HG02943 (cell line): ENCODE results near the gene ZNF865.

Experiments used
- ATAC-seq: cut with Tn5 transposase; IDR thresholded peaks from one replicate; pipeline ENCODE4 v1.9.1; 2021; ENCODE audit warnings: mild to moderate bottlenecking, low read depth, moderate library complexity; ENCODE audit not compliant: unreplicated experiment

Gene ZNF865

DNA sequence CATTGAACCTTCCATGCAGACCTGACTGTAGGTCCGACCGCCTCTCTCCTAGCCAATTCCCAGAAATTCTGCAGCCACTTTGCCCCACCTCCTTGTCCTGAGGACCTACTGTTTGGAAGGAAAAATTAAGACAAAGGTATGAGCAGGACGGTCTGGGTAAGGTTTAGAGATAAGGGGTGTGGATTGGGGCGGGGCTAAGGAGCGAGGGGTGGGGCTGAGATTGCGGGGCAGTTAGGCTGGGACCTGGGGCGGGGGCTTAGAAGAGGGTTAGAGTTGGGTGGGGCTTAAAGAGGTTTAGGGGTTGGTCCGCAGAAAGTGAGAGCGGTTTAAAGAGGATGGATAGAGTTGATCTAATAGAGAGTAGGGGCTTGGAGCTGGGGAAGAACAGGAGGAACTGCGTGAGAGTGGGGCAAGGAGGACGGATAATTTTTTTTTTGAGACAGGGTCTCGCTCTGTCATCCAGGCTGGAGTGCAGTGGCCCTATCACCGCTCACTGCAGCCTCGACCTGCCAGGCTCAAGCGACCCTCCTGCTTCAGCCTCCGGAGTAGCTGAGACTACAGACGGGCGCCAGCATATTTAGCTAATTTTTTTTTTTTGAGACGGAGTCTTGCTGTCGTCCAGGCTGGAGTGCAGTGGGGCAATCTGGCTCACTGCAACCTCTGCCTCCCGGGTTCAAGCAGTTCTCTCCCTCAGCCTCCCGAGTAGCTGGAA, 1.7 kb upstream of the ZNF865 start:
- no peak for ATAC-seq

DNA sequence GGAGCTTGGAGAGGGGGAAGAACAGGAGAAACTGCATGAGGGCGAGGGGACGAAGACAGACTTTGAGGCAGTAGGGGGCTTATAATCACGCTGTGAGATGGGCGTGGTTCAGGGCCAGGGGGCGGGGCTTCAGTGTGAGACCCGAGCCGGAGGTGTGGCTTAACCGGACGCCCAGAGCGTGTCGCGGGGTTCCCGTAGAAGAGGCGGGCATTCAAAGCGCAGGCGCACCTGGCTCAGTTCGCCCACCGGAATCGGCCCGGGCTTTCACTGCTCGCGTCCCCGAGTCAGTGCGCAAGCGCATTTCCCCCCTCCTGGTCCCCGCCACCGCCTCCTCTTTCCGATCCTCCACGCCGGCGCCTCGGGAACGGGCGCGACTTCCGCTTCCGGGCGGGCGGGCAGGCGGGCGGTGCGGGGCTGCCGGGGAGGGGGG, 225 bp upstream of the ZNF865 start:
- peak; percentile 70 for ATAC-seq

- no peak for ATAC-seq
These were observed 982 bp downstream of the ZNF865 start for GRCh38 chr19:55606471-55606787.

GRCh38 chr19:55606817-55607216, 1.4 kb downstream of the ZNF865 start:
- no peak for ATAC-seq

GRCh38 chr19:55609326-55609725, 3.9 kb downstream of the ZNF865 start:
- no peak for ATAC-seq

GRCh38 chr19:55611300-55611982, 6.0 kb downstream of the ZNF865 start:
- no peak for ATAC-seq

DNA sequence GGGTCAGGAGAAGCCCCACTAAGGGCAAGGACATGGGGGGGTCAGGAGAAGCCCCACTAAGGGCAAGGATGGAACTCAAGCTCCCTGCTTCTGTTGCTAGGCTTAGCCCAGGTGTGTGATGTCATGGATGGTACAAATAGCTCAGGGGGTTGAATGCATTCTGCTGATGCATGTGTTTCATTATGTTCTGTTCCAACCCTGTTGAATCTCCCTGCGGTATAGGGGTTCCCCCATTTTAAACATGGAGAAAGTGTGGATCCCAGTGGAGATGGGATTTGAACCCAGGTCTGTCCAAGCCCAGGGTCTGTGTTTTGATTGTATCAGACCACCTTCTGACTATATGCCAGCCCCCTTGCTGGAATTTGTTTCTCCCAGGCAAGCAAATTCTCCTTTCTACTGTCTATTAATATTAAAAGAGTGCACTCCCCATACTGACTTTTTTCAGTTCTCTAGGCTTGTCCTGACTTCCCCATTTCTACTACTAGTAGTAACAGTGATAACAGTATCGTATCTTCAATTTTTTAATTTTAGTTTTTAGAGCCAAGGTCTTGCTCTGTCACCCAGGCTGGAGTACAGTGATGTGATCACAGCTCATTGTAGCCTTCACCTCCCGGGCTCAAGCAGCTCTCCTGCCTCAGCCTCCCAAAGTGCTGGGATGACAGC, 6.7 kb downstream of the ZNF865 start:
- no peak for ATAC-seq

DNA sequence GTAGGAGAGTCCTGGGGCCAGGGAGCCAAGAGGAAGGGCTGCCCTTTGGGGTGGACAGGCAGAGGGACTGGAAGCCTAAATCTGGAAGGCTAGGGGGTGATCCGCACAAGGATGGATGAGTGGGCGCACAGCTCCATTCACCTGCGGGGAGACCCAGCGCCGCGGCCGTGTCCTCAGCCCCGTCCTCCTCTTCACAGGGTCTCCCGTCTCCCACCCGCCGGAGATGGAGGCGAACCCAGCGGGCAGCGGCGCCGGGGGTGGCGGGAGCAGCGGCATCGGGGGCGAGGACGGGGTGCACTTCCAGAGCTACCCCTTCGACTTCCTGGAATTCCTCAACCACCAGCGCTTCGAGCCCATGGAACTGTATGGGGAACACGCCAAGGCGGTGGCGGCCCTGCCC, 7.9 kb downstream of the ZNF865 start:
- ATAC-seq: no peak

GRCh38 chr19:55613930-55614710, 8.7 kb downstream of the ZNF865 start:
- no peak for ATAC-seq

- ATAC-seq: no peak
These were observed 9.5 kb downstream of the ZNF865 start for GRCh38 chr19:55614711-55615542.

DNA sequence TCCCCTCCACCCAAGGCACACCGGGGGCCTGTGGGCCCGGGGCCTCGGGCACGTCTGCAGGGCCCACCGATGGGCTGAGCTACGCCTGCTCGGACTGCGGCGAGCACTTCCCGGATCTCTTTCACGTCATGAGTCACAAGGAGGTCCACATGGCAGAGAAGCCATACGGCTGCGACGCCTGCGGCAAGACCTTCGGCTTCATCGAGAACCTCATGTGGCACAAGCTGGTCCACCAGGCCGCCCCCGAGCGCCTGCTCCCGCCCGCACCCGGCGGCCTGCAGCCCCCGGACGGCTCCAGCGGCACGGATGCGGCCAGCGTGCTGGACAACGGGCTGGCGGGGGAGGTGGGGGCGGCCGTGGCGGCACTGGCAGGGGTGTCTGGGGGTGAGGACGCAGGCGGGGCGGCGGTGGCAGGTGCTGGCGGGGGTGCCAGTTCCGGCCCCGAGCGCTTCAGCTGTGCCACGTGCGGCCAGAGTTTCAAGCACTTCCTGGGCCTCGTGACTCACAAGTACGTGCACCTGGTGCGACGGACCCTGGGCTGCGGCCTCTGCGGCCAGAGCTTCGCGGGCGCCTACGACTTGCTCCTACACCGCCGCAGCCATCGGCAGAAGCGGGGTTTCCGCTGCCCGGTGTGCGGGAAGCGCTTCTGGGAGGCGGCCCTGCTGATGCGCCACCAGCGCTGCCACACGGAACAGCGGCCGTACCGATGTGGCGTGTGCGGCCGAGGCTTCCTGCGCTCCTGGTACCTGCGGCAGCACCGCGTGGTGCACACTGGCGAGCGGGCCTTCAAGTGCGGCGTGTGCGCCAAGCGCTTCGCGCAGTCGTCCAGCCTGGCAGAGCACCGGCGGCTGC, 10.3 kb downstream of the ZNF865 start:
- ATAC-seq: no peak

DNA sequence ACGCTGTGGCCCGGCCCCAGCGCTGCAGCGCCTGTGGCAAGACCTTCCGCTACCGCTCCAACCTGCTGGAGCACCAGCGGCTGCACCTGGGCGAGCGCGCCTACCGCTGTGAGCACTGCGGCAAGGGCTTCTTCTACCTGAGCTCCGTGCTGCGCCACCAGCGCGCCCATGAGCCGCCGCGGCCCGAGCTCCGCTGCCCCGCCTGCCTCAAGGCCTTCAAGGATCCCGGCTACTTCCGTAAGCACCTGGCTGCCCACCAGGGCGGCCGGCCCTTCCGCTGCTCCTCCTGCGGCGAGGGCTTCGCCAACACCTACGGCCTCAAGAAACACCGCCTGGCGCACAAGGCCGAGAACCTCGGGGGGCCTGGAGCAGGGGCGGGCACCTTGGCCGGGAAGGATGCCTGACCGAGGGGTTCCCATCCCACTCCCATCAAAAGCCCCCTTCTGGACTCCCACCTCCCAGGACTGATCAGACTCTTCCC, 11.0 kb downstream of the ZNF865 start:
- ATAC-seq: no peak

- no peak for ATAC-seq
These were observed 12.0 kb downstream of the ZNF865 start for GRCh38 chr19:55617426-55617825.

DNA sequence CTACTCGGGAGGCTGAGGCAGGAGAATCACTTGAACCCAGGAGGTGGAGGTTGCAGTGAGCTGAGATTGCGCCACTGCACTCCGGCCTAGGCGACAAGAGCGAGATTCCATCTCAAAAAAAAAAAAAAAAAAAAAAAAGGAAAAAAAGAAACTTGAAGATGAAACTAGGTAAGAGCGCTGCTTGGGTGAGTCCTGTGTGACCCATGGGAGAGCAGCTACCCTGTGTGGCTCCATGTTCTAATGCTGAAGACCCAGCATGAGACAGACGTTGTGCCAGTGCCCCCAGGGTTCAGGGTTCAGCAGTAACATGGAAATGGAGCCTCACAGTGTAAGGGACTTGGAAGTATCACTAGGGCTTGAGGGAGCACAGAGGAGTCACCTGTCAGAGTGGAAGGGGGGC, 13.0 kb downstream of the ZNF865 start:
- ATAC-seq: no peak

GRCh38 chr19:55619286-55619685, 13.8 kb downstream of the ZNF865 start:
- no peak for ATAC-seq

DNA sequence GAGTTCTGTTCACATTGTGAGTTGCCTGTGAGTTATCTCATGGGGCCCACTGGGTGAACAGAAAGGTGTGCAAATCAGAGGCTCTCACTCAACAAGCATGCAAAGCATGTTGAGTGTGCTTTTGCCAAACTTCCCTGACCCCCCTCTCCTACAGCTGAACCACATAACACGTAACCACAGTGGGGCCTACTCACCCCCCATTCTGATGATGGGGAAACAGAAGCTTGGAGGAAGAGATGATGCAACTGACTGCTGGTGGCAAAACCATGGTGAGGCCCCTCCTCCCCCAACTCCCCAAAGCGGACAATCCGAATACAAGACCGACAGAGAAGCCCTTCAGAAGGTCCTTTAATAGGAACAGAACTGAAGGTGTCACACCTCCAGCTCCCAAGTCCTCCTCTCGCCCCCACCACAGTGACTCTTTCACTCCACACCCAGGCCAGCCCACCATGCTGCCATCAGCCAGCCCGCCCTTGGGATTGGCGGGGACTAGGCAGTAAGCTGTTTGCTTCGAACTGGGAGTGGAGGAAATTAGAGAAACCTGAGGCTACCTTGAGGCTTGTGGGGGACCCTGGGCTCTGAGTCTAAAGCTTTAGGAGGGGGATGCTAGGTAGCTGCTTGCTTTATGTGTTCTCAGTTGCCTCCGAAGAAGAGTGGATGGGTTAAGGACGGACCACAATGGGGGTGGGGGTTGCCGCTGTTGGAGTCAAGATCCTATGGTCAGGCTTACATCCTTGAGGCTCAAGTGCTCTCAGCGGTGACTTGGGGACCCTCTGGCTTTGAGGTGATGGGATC, 15.2 kb downstream of the ZNF865 start:
- no peak for ATAC-seq

- ATAC-seq: no peak
These were observed 15.8 kb downstream of the ZNF865 start for GRCh38 chr19:55621205-55621672.

GRCh38 chr19:55621673-55622231, 16.3 kb downstream of the ZNF865 start:
- ATAC-seq: no peak
